ENCODE results near the gene SFN. TPM values are rescaled to one million over a fixed set of nuclear protein-coding genes. Genes with fewer than 3 reads are reported as not detected.
"Not testable (repeated sequence)": the region's sequence is repeated elsewhere in the genome, so short reads cannot be mapped to it uniquely, and the experiment has no call there.

The SFN gene
- total and polyA plus RNA-seq, 3 experiments from 2014 or later: 0.37 TPM; not detected in 2

DNA sequence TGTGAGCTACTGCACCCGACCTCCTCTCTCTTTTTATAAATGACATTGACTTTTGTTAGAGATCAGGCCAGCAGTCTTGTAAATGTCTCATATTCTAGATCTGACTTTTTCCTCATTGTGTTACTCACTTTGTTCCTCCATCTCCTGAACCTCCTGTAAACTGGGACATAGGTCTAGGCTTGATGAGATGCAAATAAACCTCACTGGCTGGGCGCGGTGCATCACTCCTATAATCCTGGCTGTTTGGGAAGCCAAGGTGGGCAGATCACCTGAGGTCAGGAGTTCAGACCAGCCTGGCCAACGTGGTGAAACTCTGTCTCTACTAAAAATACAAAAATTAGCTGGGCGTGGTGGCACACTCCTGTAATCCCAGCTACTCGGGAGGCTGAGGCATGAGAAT lies 15.1 kb upstream of the SFN start:
- H3K4me3 Mint-ChIP-seq; H3K27me3 Mint-ChIP-seq; H3K4me1 ChIP-seq (ENCODE audit: insufficient read depth, low read length); H3K9me3 Mint-ChIP-seq; H3K27ac ChIP-seq (ENCODE audit: low read depth, low read length); H3K9me3 ChIP-seq (ENCODE audit: low read length); DNase-seq; H3K4me3 ChIP-seq (ENCODE audit: low read length); H3K27me3 ChIP-seq (ENCODE audit: insufficient read depth, low read length, poor library complexity, severe bottlenecking); POLR2A ChIA-PET: not testable (repeated sequence)
- peaks cover 50% of the 10 kb centered on the region for H3K36me3 ChIP-seq (ENCODE audit: insufficient read depth, low read length)
- Mint-ChIP-seq H3K27ac (peak overlapping the region in 2 of 8 donors; percentile 29 to 40), H3K36me3 (peaks cover 9 to 81% (median 29%) of the 10 kb centered on the region in 3 donors), H3K4me1 (peaks cover 3 to 12% (median 5%) of the 10 kb centered on the region in 3 donors)
- CTCF ChIA-PET: interaction anchor here (0.8 kb wide), 1 partner anchor 11 kb away, joined by 3 read pairs; no protein-coding TSS in a partner anchor

- Mint-ChIP-seq H3K4me3 (no peak overlapping the region), H3K9me3 (no peaks in the 10 kb centered on the region), H3K27ac (peak overlapping the region in 2 of 8 donors; percentile 36 to 80), H3K27me3 (peaks cover 0 to 3% of the 10 kb centered on the region in 2 donors), H3K36me3 (peaks cover 9 to 82% (median 31%) of the 10 kb centered on the region in 3 donors), H3K4me1 (peaks cover 3 to 12% (median 9%) of the 10 kb centered on the region in 3 donors)
- Histone ChIP-seq H3K36me3 (ENCODE audit: insufficient read depth, low read length) (peaks cover 55% of the 10 kb centered on the region), H3K4me3 (ENCODE audit: low read length) (no peak overlapping the region), H3K27ac (ENCODE audit: low read depth, low read length) (no peak overlapping the region), H3K27me3 (ENCODE audit: insufficient read depth, low read length, poor library complexity, severe bottlenecking) (no peaks in the 10 kb centered on the region), H3K9me3 (ENCODE audit: low read length) (no peaks in the 10 kb centered on the region), H3K4me1 (ENCODE audit: insufficient read depth, low read length) (no peaks in the 10 kb centered on the region)
- ChIA-PET POLR2A (no interaction called here), CTCF (interaction anchor here (0.8 to 1.5 kb wide), 6 partner anchors 11 to 246 kb away, joined by 3 to 6 read pairs (median 3); no protein-coding TSS in a partner anchor)
- no peak for DNase-seq
Measured at GRCh38 chr1:26848499-26848898, 14.4 kb upstream of the SFN start.

GRCh38 chr1:26848941-26849774 lies 13.8 kb upstream of the SFN start:
- CTCF ChIA-PET: interaction anchor here (0.5 to 1.7 kb wide), 11 partner anchors 8 to 247 kb away, joined by 3 to 6 read pairs (median 3); no protein-coding TSS in a partner anchor
- DNase-seq: no peak
- no peak overlapping the region for H3K4me3 Mint-ChIP-seq
- no peak overlapping the region for H3K4me3 ChIP-seq (ENCODE audit: low read length)
- H3K4me1 ChIP-seq (ENCODE audit: insufficient read depth, low read length): no peaks in the 10 kb centered on the region
- peaks cover 62% of the 10 kb centered on the region for H3K36me3 ChIP-seq (ENCODE audit: insufficient read depth, low read length)
- H3K36me3 Mint-ChIP-seq: peaks cover 9 to 81% (median 31%) of the 10 kb centered on the region in 3 donors
- H3K27ac ChIP-seq (ENCODE audit: low read depth, low read length): no peak overlapping the region
- H3K4me1 Mint-ChIP-seq: peaks cover 3 to 9% (median 8%) of the 10 kb centered on the region in 3 donors
- H3K27me3 Mint-ChIP-seq: peaks cover 0 to 3% of the 10 kb centered on the region in 2 donors
- H3K9me3 Mint-ChIP-seq: no peaks in the 10 kb centered on the region
- H3K27ac Mint-ChIP-seq: peak overlapping the region in 2 of 8 donors; percentile 40 to 77
- POLR2A ChIA-PET: no interaction called here
- H3K9me3 ChIP-seq (ENCODE audit: low read length): no peaks in the 10 kb centered on the region
- no peaks in the 10 kb centered on the region for H3K27me3 ChIP-seq (ENCODE audit: insufficient read depth, low read length, poor library complexity, severe bottlenecking)

DNA sequence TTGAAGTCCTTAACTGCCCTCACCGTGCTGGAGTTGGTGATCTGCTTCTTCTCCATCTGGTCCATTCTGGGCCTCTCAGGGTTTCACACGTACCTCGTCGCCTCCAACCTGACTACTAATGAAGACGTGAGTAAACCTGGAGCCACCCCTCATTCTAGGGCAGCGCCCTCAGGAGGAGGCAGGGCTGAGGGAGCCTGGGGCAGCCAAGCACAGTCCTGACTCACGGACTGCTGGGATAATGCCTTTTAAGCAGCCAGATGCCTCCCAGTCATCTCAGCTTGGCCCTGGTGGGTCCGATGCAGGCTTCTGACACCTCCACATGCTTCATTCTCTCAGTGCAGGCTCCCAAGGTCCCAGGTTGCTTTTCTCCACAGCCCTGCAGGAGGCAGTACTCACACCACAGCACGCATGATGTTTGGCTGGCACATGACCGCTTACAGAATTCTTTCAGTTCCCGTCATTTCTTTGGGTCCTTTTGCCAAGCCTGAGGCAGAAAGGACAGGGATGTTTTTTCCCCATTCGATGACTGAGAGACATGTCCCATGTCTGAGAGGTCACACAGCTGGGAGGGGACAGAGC lies 11.8 kb upstream of the SFN start:
- peaks cover 9 to 89% (median 30%) of the 10 kb centered on the region in 3 donors for H3K36me3 Mint-ChIP-seq
- H3K4me1 Mint-ChIP-seq: peaks cover 0 to 4% (median 3%) of the 10 kb centered on the region in 3 donors

DNA sequence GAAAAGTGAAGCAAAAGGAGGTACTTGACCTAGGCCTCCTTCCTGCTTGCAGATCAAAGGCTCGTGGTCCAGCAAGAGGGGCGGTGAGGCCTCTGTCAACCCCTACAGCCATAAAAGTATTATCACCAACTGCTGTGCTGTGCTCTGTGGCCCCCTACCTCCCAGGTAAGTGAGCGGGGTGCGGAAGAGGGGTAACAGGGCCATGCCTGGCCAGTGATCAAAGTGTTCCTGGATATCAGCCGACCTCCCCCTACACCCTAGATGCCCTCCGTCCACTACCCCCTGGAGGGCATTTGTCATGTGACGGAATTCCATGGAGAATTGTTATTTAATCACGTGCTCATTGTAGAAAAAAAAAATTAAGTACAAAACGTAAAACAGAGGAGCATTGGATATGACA lies 10.2 kb upstream of the SFN start:
- H3K4me1 ChIP-seq (ENCODE audit: insufficient read depth, low read length): no peaks in the 10 kb centered on the region
- no peak overlapping the region for H3K27ac ChIP-seq (ENCODE audit: low read depth, low read length)
- no peaks in the 10 kb centered on the region for H3K27me3 ChIP-seq (ENCODE audit: insufficient read depth, low read length, poor library complexity, severe bottlenecking)
- CTCF ChIA-PET: no interaction called here
- peaks cover 0 to 3% of the 10 kb centered on the region in 2 donors for H3K27me3 Mint-ChIP-seq
- peaks cover 0 to 4% (median 3%) of the 10 kb centered on the region in 3 donors for H3K4me1 Mint-ChIP-seq
- H3K36me3 ChIP-seq (ENCODE audit: insufficient read depth, low read length): peaks cover 62% of the 10 kb centered on the region
- POLR2A ChIA-PET: no interaction called here
- H3K4me3 Mint-ChIP-seq: no peak overlapping the region
- peaks cover 7 to 94% (median 26%) of the 10 kb centered on the region in 3 donors for H3K36me3 Mint-ChIP-seq
- H3K4me3 ChIP-seq (ENCODE audit: low read length): no peak overlapping the region
- H3K27ac Mint-ChIP-seq: peak overlapping the region in 3 of 8 donors; percentile 51 to 63 (median 55)
- no peaks in the 10 kb centered on the region for H3K9me3 Mint-ChIP-seq
- no peaks in the 10 kb centered on the region for H3K9me3 ChIP-seq (ENCODE audit: low read length)
- no peak for DNase-seq

More for the DNA sequence above, 11.8 kb upstream of the SFN start:
- Histone ChIP-seq H3K27me3 (ENCODE audit: insufficient read depth, low read length, poor library complexity, severe bottlenecking) (no peaks in the 10 kb centered on the region), H3K36me3 (ENCODE audit: insufficient read depth, low read length) (peaks cover 62% of the 10 kb centered on the region), H3K9me3 (ENCODE audit: low read length) (no peaks in the 10 kb centered on the region), H3K27ac (ENCODE audit: low read depth, low read length) (no peak overlapping the region), H3K4me3 (ENCODE audit: low read length) (no peak overlapping the region), H3K4me1 (ENCODE audit: insufficient read depth, low read length) (no peaks in the 10 kb centered on the region)
- peaks cover 0 to 3% of the 10 kb centered on the region in 2 donors for H3K27me3 Mint-ChIP-seq
- no peak overlapping the region for H3K4me3 Mint-ChIP-seq
- H3K9me3 Mint-ChIP-seq: no peaks in the 10 kb centered on the region
- H3K27ac Mint-ChIP-seq: peak overlapping the region in 1 of 8 donors; percentile 47
- no peak for DNase-seq
- CTCF ChIA-PET: interaction anchor here (0.8 to 1.6 kb wide), 3 partner anchors 16 to 27 kb away, joined by 3 to 6 read pairs (median 3); no protein-coding TSS in a partner anchor
- POLR2A ChIA-PET: no interaction called here

DNA sequence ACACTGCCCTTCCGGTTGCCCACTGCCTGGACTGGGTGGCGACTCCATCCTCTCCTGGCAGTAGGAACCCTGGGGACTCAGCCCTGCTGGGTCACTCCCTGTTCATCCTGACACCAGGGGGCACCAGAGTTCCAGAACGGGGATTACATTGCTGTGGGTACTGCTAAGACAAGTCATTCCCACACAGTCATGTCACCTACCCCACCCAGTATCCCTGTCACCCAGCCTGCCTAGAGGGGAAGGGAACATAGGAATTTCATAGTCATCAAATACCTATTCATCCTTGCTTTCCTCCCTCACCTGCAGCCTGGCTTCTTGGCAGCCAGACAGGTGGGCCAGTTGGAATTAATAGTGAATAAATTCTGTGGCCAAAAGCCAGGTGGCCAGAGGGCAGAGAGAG lies 9.8 kb upstream of the SFN start:
- Mint-ChIP-seq H3K36me3 (peaks cover 4 to 95% (median 24%) of the 10 kb centered on the region in 3 donors), H3K4me1 (peaks cover 0 to 4% (median 3%) of the 10 kb centered on the region in 3 donors), H3K27ac (peak overlapping the region in 4 of 8 donors; percentile 17 to 79 (median 68)), H3K9me3 (no peaks in the 10 kb centered on the region), H3K27me3 (peaks cover 0 to 3% of the 10 kb centered on the region in 2 donors), H3K4me3 (no peak overlapping the region)
- Histone ChIP-seq H3K27ac (ENCODE audit: low read depth, low read length) (no peak overlapping the region), H3K4me1 (ENCODE audit: insufficient read depth, low read length) (no peaks in the 10 kb centered on the region), H3K4me3 (ENCODE audit: low read length) (no peak overlapping the region), H3K9me3 (ENCODE audit: low read length) (no peaks in the 10 kb centered on the region), H3K27me3 (ENCODE audit: insufficient read depth, low read length, poor library complexity, severe bottlenecking) (no peaks in the 10 kb centered on the region), H3K36me3 (ENCODE audit: insufficient read depth, low read length) (peaks cover 61% of the 10 kb centered on the region)
- ChIA-PET CTCF (interaction anchor here (3.6 kb wide), 1 partner anchor 12 kb away, joined by 15 read pairs; no protein-coding TSS in a partner anchor), POLR2A (no interaction called here)
- DNase-seq: peak; percentile 56 to 85 (median 66)

DNA sequence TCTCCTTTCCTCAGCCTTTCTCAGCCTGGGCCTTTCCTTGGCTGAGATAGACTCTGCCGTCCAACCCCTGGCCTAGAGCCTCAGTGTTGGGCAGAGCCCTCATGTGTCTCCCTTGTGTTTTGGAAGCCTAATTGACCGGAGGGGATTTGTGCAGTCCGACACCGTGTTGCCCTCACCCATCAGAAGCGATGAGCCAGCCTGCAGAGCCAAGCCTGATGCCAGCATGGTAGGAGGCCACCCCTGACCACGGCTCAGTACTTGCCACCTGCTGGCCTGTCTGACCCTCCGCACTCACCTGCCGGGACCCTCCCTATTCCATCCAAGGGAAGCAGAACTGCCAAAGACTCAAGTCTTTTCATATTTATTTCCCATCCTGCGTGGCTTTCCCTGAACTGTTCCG lies 9.3 kb upstream of the SFN start:
- Histone ChIP-seq H3K27ac (ENCODE audit: low read depth, low read length) (no peak overlapping the region), H3K4me1 (ENCODE audit: insufficient read depth, low read length) (no peaks in the 10 kb centered on the region), H3K27me3 (ENCODE audit: insufficient read depth, low read length, poor library complexity, severe bottlenecking) (no peaks in the 10 kb centered on the region), H3K4me3 (ENCODE audit: low read length) (no peak overlapping the region), H3K9me3 (ENCODE audit: low read length) (no peaks in the 10 kb centered on the region), H3K36me3 (ENCODE audit: insufficient read depth, low read length) (peaks cover 57% of the 10 kb centered on the region)
- H3K4me1 Mint-ChIP-seq: peaks cover 0 to 4% (median 3%) of the 10 kb centered on the region in 3 donors
- H3K27ac Mint-ChIP-seq: no peak overlapping the region
- DNase-seq: no peak
- POLR2A ChIA-PET: no interaction called here
- no peak overlapping the region for H3K4me3 Mint-ChIP-seq
- H3K9me3 Mint-ChIP-seq: no peaks in the 10 kb centered on the region
- peaks cover 4 to 93% (median 24%) of the 10 kb centered on the region in 3 donors for H3K36me3 Mint-ChIP-seq
- CTCF ChIA-PET: interaction anchor here (3.6 kb wide), 1 partner anchor 11 kb away, joined by 15 read pairs; no protein-coding TSS in a partner anchor
- H3K27me3 Mint-ChIP-seq: peaks cover 0 to 3% of the 10 kb centered on the region in 2 donors
